Measurements from ENCODE around the gene WDR27. TPM values are rescaled to one million over a fixed set of nuclear protein-coding genes. Genes with fewer than 3 reads are reported as not detected.

The WDR27 gene
- polyA plus RNA-seq, 3 donors from 2014 or later: 1.7 to 5.1 (median 4.0) TPM

GRCh38 chr6:169455470-169455869, 246.4 kb downstream of the WDR27 start:
- H3K27ac Mint-ChIP-seq: no peak overlapping the region
- H3K27me3 Mint-ChIP-seq (ENCODE audit: low read depth in 3 of 3): peaks cover 4 to 7% (median 4%) of the 10 kb centered on the region in 3 donors
- H3K36me3 Mint-ChIP-seq: peaks cover 0 to 5% (median 0%) of the 10 kb centered on the region in 3 donors
- peaks cover 0 to 13% (median 0%) of the 10 kb centered on the region in 6 donors for H3K9me3 Mint-ChIP-seq
- DNase-seq: no peak
- H3K4me1 Mint-ChIP-seq: no peaks in the 10 kb centered on the region
- H3K4me3 Mint-ChIP-seq: no peak overlapping the region

GRCh38 chr6:169454872-169455204, 247.0 kb downstream of the WDR27 start:
- Mint-ChIP-seq H3K27ac (no peak overlapping the region), H3K9me3 (peaks cover 0 to 13% (median 0%) of the 10 kb centered on the region in 6 donors), H3K36me3 (peaks cover 0 to 5% (median 0%) of the 10 kb centered on the region in 3 donors), H3K27me3 (ENCODE audit: low read depth in 3 of 3) (peaks cover 0 to 7% (median 4%) of the 10 kb centered on the region in 3 donors), H3K4me1 (no peaks in the 10 kb centered on the region), H3K4me3 (no peak overlapping the region)
- no peak for DNase-seq

- H3K4me1 Mint-ChIP-seq: no peaks in the 10 kb centered on the region
- H3K4me3 Mint-ChIP-seq: no peak overlapping the region
- DNase-seq: no peak
- H3K9me3 Mint-ChIP-seq: peaks cover 0 to 11% (median 0%) of the 10 kb centered on the region in 6 donors
- peaks cover 0 to 7% (median 4%) of the 10 kb centered on the region in 3 donors for H3K27me3 Mint-ChIP-seq (ENCODE audit: low read depth in 3 of 3)
- H3K27ac Mint-ChIP-seq: no peak overlapping the region
- H3K36me3 Mint-ChIP-seq: peaks cover 0 to 5% (median 0%) of the 10 kb centered on the region in 3 donors
These were observed 247.5 kb downstream of the WDR27 start for GRCh38 chr6:169454204-169454871.

GRCh38 chr6:169452869-169453620, 248.8 kb downstream of the WDR27 start:
- DNase-seq: no peak
- H3K27ac Mint-ChIP-seq: no peak overlapping the region
- no peak overlapping the region for H3K4me3 Mint-ChIP-seq
- H3K27me3 Mint-ChIP-seq (ENCODE audit: low read depth in 3 of 3): peaks cover 0 to 5% (median 2%) of the 10 kb centered on the region in 3 donors
- no peaks in the 10 kb centered on the region for H3K4me1 Mint-ChIP-seq
- no peaks in the 10 kb centered on the region for H3K36me3 Mint-ChIP-seq
- no peaks in the 10 kb centered on the region for H3K9me3 Mint-ChIP-seq

GRCh38 chr6:169452117-169452868, 249.5 kb downstream of the WDR27 start:
- no peak for DNase-seq
- Mint-ChIP-seq H3K27ac (no peak overlapping the region), H3K36me3 (no peaks in the 10 kb centered on the region), H3K4me1 (no peaks in the 10 kb centered on the region), H3K27me3 (ENCODE audit: low read depth in 3 of 3) (peaks cover 0 to 5% (median 2%) of the 10 kb centered on the region in 3 donors), H3K9me3 (no peaks in the 10 kb centered on the region), H3K4me3 (no peak overlapping the region)

- Mint-ChIP-seq H3K9me3 (no peaks in the 10 kb centered on the region), H3K4me1 (no peaks in the 10 kb centered on the region), H3K4me3 (no peak overlapping the region), H3K36me3 (no peaks in the 10 kb centered on the region), H3K27me3 (ENCODE audit: low read depth in 3 of 3) (peaks cover 0 to 5% (median 2%) of the 10 kb centered on the region in 3 donors), H3K27ac (no peak overlapping the region)
- DNase-seq: no peak
These were observed 250.6 kb downstream of the WDR27 start for GRCh38 chr6:169451065-169451838.

GRCh38 chr6:169450097-169450496, 251.7 kb downstream of the WDR27 start:
- Mint-ChIP-seq H3K4me1 (no peaks in the 10 kb centered on the region), H3K36me3 (no peaks in the 10 kb centered on the region), H3K4me3 (no peak overlapping the region), H3K27me3 (ENCODE audit: low read depth in 3 of 3) (peaks cover 0 to 5% (median 2%) of the 10 kb centered on the region in 3 donors), H3K27ac (no peak overlapping the region), H3K9me3 (no peaks in the 10 kb centered on the region)
- no peak for DNase-seq

GRCh38 chr6:169449221-169449620, 252.6 kb downstream of the WDR27 start:
- no peak for DNase-seq
- H3K27me3 Mint-ChIP-seq (ENCODE audit: low read depth in 3 of 3): peaks cover under 1 to 5% (median 2%) of the 10 kb centered on the region in 3 donors
- H3K4me3 Mint-ChIP-seq: no peak overlapping the region
- H3K4me1 Mint-ChIP-seq: no peaks in the 10 kb centered on the region
- H3K9me3 Mint-ChIP-seq: no peaks in the 10 kb centered on the region
- H3K27ac Mint-ChIP-seq: no peak overlapping the region
- no peaks in the 10 kb centered on the region for H3K36me3 Mint-ChIP-seq

- no peak overlapping the region for H3K4me3 Mint-ChIP-seq
- H3K27me3 Mint-ChIP-seq (ENCODE audit: low read depth in 3 of 3): peaks cover 0 to 6% (median 2%) of the 10 kb centered on the region in 3 donors
- no peaks in the 10 kb centered on the region for H3K4me1 Mint-ChIP-seq
- no peaks in the 10 kb centered on the region for H3K9me3 Mint-ChIP-seq
- DNase-seq: no peak
- H3K36me3 Mint-ChIP-seq: no peaks in the 10 kb centered on the region
- no peak overlapping the region for H3K27ac Mint-ChIP-seq
These were observed 255.9 kb downstream of the WDR27 start for GRCh38 chr6:169445661-169446581.

- DNase-seq: no peak
- H3K4me1 Mint-ChIP-seq: no peaks in the 10 kb centered on the region
These were observed 256.6 kb downstream of the WDR27 start for GRCh38 chr6:169445227-169445626.

GRCh38 chr6:169441292-169441691, 260.5 kb downstream of the WDR27 start:
- Mint-ChIP-seq H3K27ac (no peak overlapping the region), H3K4me3 (no peak overlapping the region), H3K9me3 (no peaks in the 10 kb centered on the region), H3K36me3 (no peaks in the 10 kb centered on the region), H3K27me3 (ENCODE audit: low read depth in 3 of 3) (peaks cover 0 to 6% (median 5%) of the 10 kb centered on the region in 3 donors), H3K4me1 (no peaks in the 10 kb centered on the region)
- DNase-seq: no peak

More at GRCh38 chr6:169445227-169445626, 256.6 kb downstream of the WDR27 start:
- H3K4me3 Mint-ChIP-seq: no peak overlapping the region
- peaks cover 0 to 6% (median 4%) of the 10 kb centered on the region in 3 donors for H3K27me3 Mint-ChIP-seq (ENCODE audit: low read depth in 3 of 3)
- H3K36me3 Mint-ChIP-seq: no peaks in the 10 kb centered on the region
- H3K9me3 Mint-ChIP-seq: no peaks in the 10 kb centered on the region
- H3K27ac Mint-ChIP-seq: no peak overlapping the region

GRCh38 chr6:169439710-169440109, 262.1 kb downstream of the WDR27 start:
- H3K27ac Mint-ChIP-seq: no peak overlapping the region
- no peaks in the 10 kb centered on the region for H3K36me3 Mint-ChIP-seq
- H3K4me1 Mint-ChIP-seq: no peaks in the 10 kb centered on the region
- H3K4me3 Mint-ChIP-seq: no peak overlapping the region
- DNase-seq: no peak
- peaks cover 0 to 6% (median 5%) of the 10 kb centered on the region in 3 donors for H3K27me3 Mint-ChIP-seq (ENCODE audit: low read depth in 3 of 3)
- H3K9me3 Mint-ChIP-seq: no peaks in the 10 kb centered on the region

All from immature natural killer cell (primary cell).